M059J (cell line): Measurements from ENCODE around the gene GRM7. TPM values are rescaled to one million over a fixed set of nuclear protein-coding genes. Genes with fewer than 3 reads are reported as not detected.
"Not testable (repeated sequence)": the region's sequence is repeated elsewhere in the genome, so short reads cannot be mapped to it uniquely, and the experiment has no call there.

Experiments used
- DNase-seq: peaks from one replicate; pipeline ENCODE4 v3.0.0-alpha.2; 2012; ENCODE audit warnings: low read depth
- total RNA-seq: library from RNA; depleted of rRNA; stranded (reverse); fragments of >200 nt; shearing (Covaris generic); gene quantifications from 2 replicates; pipeline ENCODE4 v1.2.3, GENCODE V29; 2014; rRNA removed

Gene GRM7
- not detected in 2 replicates for total RNA-seq

- DNase-seq, result no peak
Observed at GRCh38 chr3:6860954-6861624, at the start of gene GRM7. Gene GRM7, plus strand, starts transcription at chr3:6861115.

- DNase-seq, result no peak
Observed at GRCh38 chr3:6821411-6821810, 39.5 kb upstream of the GRM7 start.

- no peak for DNase-seq
Observed at GRCh38 chr3:6825524-6825923, 35.4 kb upstream of the GRM7 start.

- no peak for DNase-seq
Observed at GRCh38 chr3:6827453-6827852, 33.5 kb upstream of the GRM7 start.

- DNase-seq, result no peak
Observed at GRCh38 chr3:6844723-6845122, 16.2 kb upstream of the GRM7 start.

GRCh38 chr3:6854184-6854583, 6.7 kb upstream of the GRM7 start:
- DNase-seq, result no peak

GRCh38 chr3:6857510-6857909, 3.4 kb upstream of the GRM7 start:
- DNase-seq, result no peak

- no peak for DNase-seq
Observed at GRCh38 chr3:6860149-6860953, 564 bp upstream of the GRM7 start.

GRCh38 chr3:6861625-6862000, 698 bp downstream of the GRM7 start:
- no peak for DNase-seq

GRCh38 chr3:6862041-6862879, 1.3 kb downstream of the GRM7 start:
- no peak for DNase-seq

GRCh38 chr3:6862880-6863195, 1.9 kb downstream of the GRM7 start:
- no peak for DNase-seq

- no peak for DNase-seq
Observed at GRCh38 chr3:6867269-6867668, 6.4 kb downstream of the GRM7 start.

- DNase-seq, result no peak
Observed at GRCh38 chr3:6878731-6879130, 17.8 kb downstream of the GRM7 start.

GRCh38 chr3:6912240-6912639, 51.3 kb downstream of the GRM7 start:
- DNase-seq, result no peak

GRCh38 chr3:6915898-6916297, 55.0 kb downstream of the GRM7 start:
- DNase-seq, result no peak

- no peak for DNase-seq
Observed at GRCh38 chr3:6921066-6921465, 60.2 kb downstream of the GRM7 start.

- no peak for DNase-seq
Observed at GRCh38 chr3:6921876-6922275, 61.0 kb downstream of the GRM7 start.

GRCh38 chr3:6928064-6928463, 67.1 kb downstream of the GRM7 start:
- no peak for DNase-seq

- no peak for DNase-seq
Observed at GRCh38 chr3:6929918-6930317, 69.0 kb downstream of the GRM7 start.

GRCh38 chr3:6935418-6935817, 74.5 kb downstream of the GRM7 start:
- not testable (repeated sequence) for DNase-seq

GRCh38 chr3:6935970-6936369, 75.1 kb downstream of the GRM7 start:
- no peak for DNase-seq

GRCh38 chr3:6962801-6963200, 101.9 kb downstream of the GRM7 start:
- no peak for DNase-seq

- DNase-seq, result no peak
Observed at GRCh38 chr3:6965881-6966280, 105.0 kb downstream of the GRM7 start.
